SK-N-SH (cell line): ENCODE data around the gene CNTNAP2. TPM values are rescaled to one million over a fixed set of nuclear protein-coding genes. Genes with fewer than 3 reads are reported as not detected.

Experiments used
- CTCF ChIA-PET: fragments of 300-600, 350-600 bp; formaldehyde crosslinking; extraction: SDS; loops from one replicate; lab custom pipeline; 2021; lab: Yijun Ruan, JAX
- POLR2A ChIA-PET: fragments of 350-600 bp; sonication (Branson Sonifier 250); formaldehyde crosslinking; extraction: SDS; loops from one replicate; lab custom pipeline; 2020; ENCODE audit warnings: antibody characterized with exemption, inconsistent platforms; lab: Yijun Ruan, JAX
- DNase-seq: peaks from one replicate; pipeline ENCODE4 v3.0.0; 2012
- H2AFZ ChIP-seq: fragments of 200-600 bp; sonication (generic); 2 replicates; pipeline ENCODE4 v1.8.1; 2016; ENCODE audit warnings: antibody characterized with exemption, mild to moderate bottlenecking, low read depth
- H3F3A ChIP-seq: fragments of 200-600 bp; sonication (generic); replicated peaks from 2 replicates; pipeline ENCODE3; 2016; ENCODE audit warnings: antibody characterized with exemption, mild to moderate bottlenecking; ENCODE audit not compliant: insufficient read depth
- H3K27ac ChIP-seq, 2 experiments: fragments of 200-500 bp in 1 of 2; fragments of 200-600 bp in 1 of 2; sonication (Bioruptor generic) in 1 of 2; sonication (generic), shearing (Covaris generic) in 1 of 2; 2 replicates each; pipeline versions ENCODE4 v1.5.1 to v1.6.1; 2014 to 2016; ENCODE audit warnings: low read depth in 2 of 2, inconsistent platforms in 1 of 2, low read length in 1 of 2, mild to moderate bottlenecking in 1 of 2, mixed read lengths in 1 of 2
- H3K27me3 ChIP-seq: fragments of 200-600 bp; sonication (generic), shearing (Covaris generic); 2 replicates; pipeline ENCODE4 v1.6.1; 2016; ENCODE audit warnings: mixed run types; ENCODE audit not compliant: insufficient read depth
- H3K36me3 ChIP-seq, 2 experiments: fragments of 200-500 bp in 1 of 2; fragments of 200-600 bp in 1 of 2; sonication (Bioruptor generic) in 1 of 2; sonication (generic) in 1 of 2; replicated peaks in 1 of 2; 2 replicates each; pipeline versions ENCODE3 to v1.5.1; 2014 to 2016; ENCODE audit warnings: low read length in 1 of 2, mild to moderate bottlenecking in 1 of 2; ENCODE audit not compliant: insufficient read depth in 2 of 2, control insufficient read depth in 1 of 2
- H3K4me1 ChIP-seq, 2 experiments: fragments of 200-500 bp in 1 of 2; fragments of 200-600 bp in 1 of 2; sonication (Bioruptor generic) in 1 of 2; sonication (generic), shearing (Covaris generic) in 1 of 2; 2 replicates each; pipeline versions ENCODE4 v1.5.1 to v1.6.1; 2014 to 2016; ENCODE audit warnings: low read depth in 1 of 2, low read length in 1 of 2, mixed run types in 1 of 2; ENCODE audit not compliant: insufficient read depth in 2 of 2, control insufficient read depth in 1 of 2
- H3K4me2 ChIP-seq: fragments of 200-600 bp; sonication (generic), shearing (Covaris generic); 2 replicates; pipeline ENCODE4 v1.6.1; 2017; ENCODE audit warnings: mixed run types
- H3K4me3 ChIP-seq, 2 experiments: fragments of 200-500 bp in 1 of 2; fragments of 200-600 bp in 1 of 2; sonication (Bioruptor generic) in 1 of 2; sonication (generic), shearing (Covaris generic) in 1 of 2; 2 replicates each; pipeline versions ENCODE4 v1.5.1 to v1.8.1; 2014 to 2016; ENCODE audit warnings: low read depth in 2 of 2, inconsistent platforms in 1 of 2, low read length in 1 of 2, mild to moderate bottlenecking in 1 of 2, mixed read lengths in 1 of 2, moderate library complexity in 1 of 2
- H3K79me2 ChIP-seq: fragments of 200-600 bp; sonication (generic); 2 replicates; pipeline ENCODE4 v1.8.1; 2017; ENCODE audit warnings: mild to moderate bottlenecking; ENCODE audit not compliant: insufficient read depth
- H3K9ac ChIP-seq: fragments of 200-600 bp; sonication (generic); 2 replicates; pipeline ENCODE4 v1.6.1; 2017; ENCODE audit warnings: mixed run types
- H3K9me2 ChIP-seq: fragments of 200-600 bp; sonication (generic); 2 replicates; pipeline ENCODE4 v1.6.1; 2017; ENCODE audit warnings: mixed run types
- H3K9me3 ChIP-seq: fragments of 200-600 bp; sonication (generic); 2 replicates; pipeline ENCODE4 v1.6.1; 2017; ENCODE audit warnings: mixed run types, mild to moderate bottlenecking, moderate library complexity
- H4K20me1 ChIP-seq: fragments of 200-600 bp; sonication (generic); 2 replicates; pipeline ENCODE4 v1.6.1; 2017; ENCODE audit warnings: mild to moderate bottlenecking, mixed run types; ENCODE audit not compliant: insufficient read depth
- EZH2phosphoT487 ChIP-seq: fragments of 200-600 bp; sonication (generic); IDR thresholded peaks from 2 replicates; pipeline ENCODE4 v1.6.1; 2017; ENCODE audit warnings: low read depth, mixed run types, mild to moderate bottlenecking, antibody characterized with exemption, moderate library complexity, borderline replicate concordance
- FOSL2 ChIP-seq: IDR thresholded peaks from 2 replicates; pipeline ENCODE4 v1.4.0; 2012; ENCODE audit warnings: low read depth, mild to moderate bottlenecking, moderate library complexity, borderline replicate concordance
- JUND ChIP-seq: IDR thresholded peaks from 2 replicates; pipeline ENCODE4 v1.4.0; 2012
- MAX ChIP-seq: IDR thresholded peaks from 2 replicates; pipeline ENCODE4 v1.4.0; 2012; ENCODE audit warnings: low read depth
- MXI1 ChIP-seq: IDR thresholded peaks from 2 replicates; pipeline ENCODE4 v1.6.1; 2012; ENCODE audit warnings: mild to moderate bottlenecking, low read depth, low read length, improper control_type of control experiment
- NRF1 ChIP-seq: IDR thresholded peaks from 2 replicates; pipeline ENCODE4 v1.6.1; 2012; ENCODE audit warnings: low read depth, mild to moderate bottlenecking, low read length
- POLR2AphosphoS5 ChIP-seq: IDR thresholded peaks from 2 replicates; pipeline ENCODE4 v1.6.1; 2012; ENCODE audit warnings: low read depth, low read length
- RAD21 ChIP-seq: IDR thresholded peaks from 2 replicates; pipeline ENCODE4 v1.6.1; 2012; ENCODE audit warnings: mild to moderate bottlenecking, low read length
- REST ChIP-seq: IDR thresholded peaks from 2 replicates; pipeline ENCODE4 v1.6.1; 2012; ENCODE audit warnings: mild to moderate bottlenecking, low read depth, low read length, moderate library complexity
- RFX5 ChIP-seq: IDR thresholded peaks from 2 replicates; pipeline ENCODE4 v1.6.1; 2012; ENCODE audit warnings: mild to moderate bottlenecking, improper control_type of control experiment, low read length
- SIN3A ChIP-seq: IDR thresholded peaks from 2 replicates; pipeline ENCODE4 v1.6.1; 2012; ENCODE audit warnings: low read depth, mild to moderate bottlenecking, low read length, moderate library complexity, borderline replicate concordance
- YY1 ChIP-seq: IDR thresholded peaks from 2 replicates; pipeline ENCODE4 v1.4.0; 2012; ENCODE audit warnings: low read depth, mild to moderate bottlenecking
- WGBS: methylation state at CpG from one replicate; pipeline ENCODE4 v1.1.6; 2017; ENCODE audit warnings: low lambda C conversion rate; 5-methylcytosine and 5-hydroxymethylcytosine counted together
- polyA plus RNA-seq, 3 experiments: library from polyadenylated mRNA; depleted of rRNA; stranded (reverse); fragments of >200 nt; gene quantifications; 2 replicates each; pipeline ENCODE4 v1.2.3, GENCODE V29; 2012

The CNTNAP2 gene
- polyA plus RNA-seq, 1 of the 3 experiments (the other 2 are of a cell fraction): 3.4 TPM

GRCh38 chr7:148127374-148127773 is 2010.8 kb downstream of the CNTNAP2 start:
- CTCF ChIA-PET: interaction anchor here (7.3 kb wide), 1 partner anchor 16 kb away, joined by 38 read pairs; no protein-coding TSS in a partner anchor
- Histone ChIP-seq H3K4me1 (no peaks in the 10 kb centered on the region), H3K27me3 (no peaks in the 10 kb centered on the region), H3K9me3 (no peaks in the 10 kb centered on the region), H3K79me2 (no peaks in the 10 kb centered on the region), H4K20me1 (no peaks in the 10 kb centered on the region), H3K4me3 (no peak overlapping the region), H3F3A (no peaks in the 10 kb centered on the region), H3K27ac (no peak overlapping the region), H3K9me2 (no peaks in the 10 kb centered on the region), H3K9ac (no peak overlapping the region), H3K4me2 (no peak overlapping the region), H2AFZ (no peak overlapping the region), H3K36me3 (no peaks in the 10 kb centered on the region)
- POLR2A ChIA-PET: no interaction called here
- no peak for DNase-seq
- WGBS: 52% methylated on average over 1 of the region's 1 CpG
- TF ChIP-seq REST: no peak
- TF ChIP-seq, all 33 proteins: peak for 0

GRCh38 chr7:148129023-148129422 is 2012.4 kb downstream of the CNTNAP2 start:
- no peak for TF ChIP-seq EZH2phosphoT487
- no peak for TF ChIP-seq MAX
- no peak for TF ChIP-seq SIN3A
- TF ChIP-seq RAD21: no peak
- no peak for TF ChIP-seq NRF1
- TF ChIP-seq JUND: no peak
- TF ChIP-seq FOSL2: no peak
- TF ChIP-seq POLR2AphosphoS5: no peak
- no peak for TF ChIP-seq YY1
- TF ChIP-seq RFX5: no peak
- no peak for TF ChIP-seq MXI1
- H3K79me2 ChIP-seq: no peaks in the 10 kb centered on the region
- no peaks in the 10 kb centered on the region for H4K20me1 ChIP-seq
- no peaks in the 10 kb centered on the region for H3K9me2 ChIP-seq
- H3K27ac ChIP-seq: no peak overlapping the region
- DNase-seq: no peak
- no peaks in the 10 kb centered on the region for H3F3A ChIP-seq
- ChIA-PET POLR2A (no interaction called here), CTCF (interaction anchor here (1.8 to 7.3 kb wide), 2 partner anchors 14 to 697 kb away, joined by 5 to 38 read pairs; no protein-coding TSS in a partner anchor)
- no peak overlapping the region for H3K4me2 ChIP-seq
- H3K9me3 ChIP-seq: no peaks in the 10 kb centered on the region
- H3K4me3 ChIP-seq: no peak overlapping the region
- no peak overlapping the region for H3K9ac ChIP-seq
- no peak overlapping the region for H2AFZ ChIP-seq
- 56% methylated on average over 6 of the region's 6 CpGs for WGBS
- no peaks in the 10 kb centered on the region for H3K27me3 ChIP-seq
- no peaks in the 10 kb centered on the region for H3K36me3 ChIP-seq
- no peaks in the 10 kb centered on the region; a peak in 1 of 4 replicates for H3K4me1 ChIP-seq
